GM12891 (cell line): ENCODE results near the gene IGDCC3.
A peak's percentile ranks its signal among the peaks of the same experiment; 100 is the strongest.

Source experiments
- PAX5 ChIP-seq: IDR thresholded peaks from 2 replicates; pipeline ENCODE4 v1.6.1; 2011; ENCODE audit warnings: low read length, moderate library complexity, mild to moderate bottlenecking; ENCODE audit not compliant: insufficient read depth, severe bottlenecking
- POLR2A ChIP-seq: IDR thresholded peaks from 2 replicates; pipeline ENCODE4 v1.6.1; 2011; ENCODE audit warnings: low read depth, low read length, control low read depth
- POLR2AphosphoS5 ChIP-seq: IDR thresholded peaks from 2 replicates; pipeline ENCODE4 v1.6.1; 2011; ENCODE audit warnings: low read depth, low read length, control low read depth
- SPI1 ChIP-seq: IDR thresholded peaks from 2 replicates; pipeline ENCODE4 v1.6.1; 2011; ENCODE audit warnings: low read depth, low read length, control low read depth
- TAF1 ChIP-seq: IDR thresholded peaks from 2 replicates; pipeline ENCODE4 v1.6.1; 2011; ENCODE audit warnings: low read depth, low read length, control low read depth

DNA sequence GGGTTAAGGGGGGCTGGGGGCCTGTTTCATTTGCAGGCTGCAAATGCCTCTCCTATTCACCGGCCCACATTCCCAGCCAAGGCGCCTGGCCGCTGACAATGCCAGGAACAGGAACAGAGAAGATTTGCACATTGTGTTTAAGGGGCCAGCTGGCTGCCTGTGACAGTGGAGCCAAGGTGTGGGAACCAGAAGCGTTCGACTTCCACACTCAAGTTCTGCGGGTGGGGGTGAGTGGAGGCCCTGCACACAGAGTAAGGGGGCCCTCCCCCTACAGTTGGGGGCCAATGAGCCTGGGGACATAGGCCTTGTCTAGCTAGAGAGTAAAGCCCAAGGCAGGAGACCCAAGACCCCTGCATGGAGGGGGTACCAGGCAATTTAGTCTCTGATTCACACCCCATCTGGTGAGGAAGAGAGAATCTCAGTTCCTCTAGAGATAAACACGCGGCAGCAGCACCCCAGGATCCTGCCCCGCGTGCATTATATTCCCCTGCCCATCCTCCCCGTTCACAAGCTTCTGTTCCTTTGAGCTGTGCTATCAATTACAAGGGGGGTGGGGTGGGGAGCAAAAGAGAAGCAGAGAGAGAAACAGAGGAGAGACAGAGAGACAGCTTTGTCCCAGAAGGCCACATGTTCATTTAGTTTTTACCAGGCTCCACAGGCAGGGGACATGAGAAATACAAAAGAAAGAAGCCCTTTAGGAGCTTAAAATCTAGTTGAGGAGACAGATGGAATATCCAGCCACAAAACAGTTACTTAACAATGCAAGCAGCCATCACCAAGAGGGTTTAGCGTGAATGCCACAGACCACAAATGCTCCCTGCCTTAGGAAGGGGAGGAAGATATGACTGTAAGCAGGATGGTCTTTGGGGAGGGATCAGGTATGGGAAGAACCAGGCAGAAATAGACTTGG is 9.2 kb downstream of the IGDCC3 start:
- TF ChIP-seq POLR2AphosphoS5 (no peak), PAX5 (no peak), POLR2A (no peak), TAF1 (no peak), SPI1 (peak; percentile 10; the same call in 1 of the 2 replicates)
